Measurements from ENCODE around the gene ZBTB49. TPM values are rescaled to one million over a fixed set of nuclear protein-coding genes. Genes with fewer than 3 reads are reported as not detected.
"Not testable (repeated sequence)": the region's sequence is repeated elsewhere in the genome, so short reads cannot be mapped to it uniquely, and the experiment has no call there.

The ZBTB49 gene
- total RNA-seq, 4 donors from 2014 or later: 2.0 to 6.7 (median 6.3) TPM

DNA sequence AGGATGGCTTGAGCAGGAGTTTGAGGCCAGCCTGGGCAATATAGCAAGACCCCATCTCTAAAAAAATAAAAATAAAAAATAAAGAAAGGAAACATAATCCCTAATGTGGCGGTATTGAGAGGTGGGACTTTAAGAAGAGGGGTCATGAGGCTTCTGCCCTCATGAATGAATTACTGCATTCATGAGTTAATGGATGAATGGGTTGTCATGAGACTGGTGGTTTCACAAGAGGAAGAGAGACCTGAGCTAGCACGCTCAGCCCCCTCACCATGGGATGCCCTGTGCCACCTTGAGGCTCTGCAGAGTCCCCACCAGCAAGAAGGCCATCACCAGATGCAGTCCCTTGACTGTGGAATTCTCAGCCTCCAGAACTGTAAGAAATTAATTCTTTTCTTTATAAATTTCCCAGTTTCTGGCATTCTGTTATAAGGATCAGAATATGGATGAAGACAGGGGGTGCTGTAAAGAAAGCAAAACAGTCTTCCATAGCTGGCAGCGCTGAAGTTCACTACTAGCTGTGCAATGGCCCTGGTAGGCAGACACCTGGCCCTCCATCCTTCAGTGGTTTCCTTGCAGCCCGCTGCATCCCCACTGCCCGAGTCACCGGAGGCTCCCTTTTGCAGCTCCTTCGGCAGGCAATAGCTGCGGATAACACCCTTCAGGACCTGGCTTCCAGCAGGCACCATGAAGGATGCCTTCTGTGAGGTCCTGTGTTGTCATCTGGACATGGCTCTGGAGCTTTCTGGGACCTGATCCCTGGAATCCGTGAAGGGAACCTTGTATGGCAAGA is 52.0 kb downstream of the ZBTB49 start:
- Histone ChIP-seq H3K4me3 (no peak overlapping the region), H3K27ac (no peak overlapping the region), H3K4me1 (no peaks in the 10 kb centered on the region), H3K9me3 (no peaks in the 10 kb centered on the region), H3K27me3 (peaks cover 34% of the 10 kb centered on the region), H3K36me3 (no peaks in the 10 kb centered on the region)
- 80 to 86% methylated on average over 3 to 6 of the region's 9 CpGs for WGBS, 2 donors (ENCODE audit: low coverage in 1 of 2)
- TF ChIP-seq, protein P1, sequence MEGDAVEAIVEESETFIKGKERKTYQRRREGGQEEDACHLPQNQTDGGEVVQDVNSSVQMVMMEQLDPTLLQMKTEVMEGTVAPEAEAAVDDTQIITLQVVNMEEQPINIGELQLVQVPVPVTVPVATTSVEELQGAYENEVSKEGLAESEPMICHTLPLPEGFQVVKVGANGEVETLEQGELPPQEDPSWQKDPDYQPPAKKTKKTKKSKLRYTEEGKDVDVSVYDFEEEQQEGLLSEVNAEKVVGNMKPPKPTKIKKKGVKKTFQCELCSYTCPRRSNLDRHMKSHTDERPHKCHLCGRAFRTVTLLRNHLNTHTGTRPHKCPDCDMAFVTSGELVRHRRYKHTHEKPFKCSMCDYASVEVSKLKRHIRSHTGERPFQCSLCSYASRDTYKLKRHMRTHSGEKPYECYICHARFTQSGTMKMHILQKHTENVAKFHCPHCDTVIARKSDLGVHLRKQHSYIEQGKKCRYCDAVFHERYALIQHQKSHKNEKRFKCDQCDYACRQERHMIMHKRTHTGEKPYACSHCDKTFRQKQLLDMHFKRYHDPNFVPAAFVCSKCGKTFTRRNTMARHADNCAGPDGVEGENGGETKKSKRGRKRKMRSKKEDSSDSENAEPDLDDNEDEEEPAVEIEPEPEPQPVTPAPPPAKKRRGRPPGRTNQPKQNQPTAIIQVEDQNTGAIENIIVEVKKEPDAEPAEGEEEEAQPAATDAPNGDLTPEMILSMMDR (IDR thresholded peaks at IDR 0.05): no peak
- TF ChIP-seq POLR2A (IDR thresholded peaks at IDR 0.05) (no peak), POLR2AphosphoS5 (IDR thresholded peaks at IDR 0.05) (no peak), EP300 (IDR thresholded peaks at IDR 0.05) (no peak)
- ATAC-seq: no peak

- no peaks in the 10 kb centered on the region for H3K36me3 ChIP-seq
- TF ChIP-seq, protein P1 (IDR thresholded peaks at IDR 0.05): no peak
- TF ChIP-seq POLR2A (IDR thresholded peaks at IDR 0.05): no peak
- no peak for TF ChIP-seq EP300 (IDR thresholded peaks at IDR 0.05)
- no peak for TF ChIP-seq POLR2AphosphoS5 (IDR thresholded peaks at IDR 0.05)
- no peaks in the 10 kb centered on the region for H3K9me3 ChIP-seq
- no peaks in the 10 kb centered on the region for H3K4me1 ChIP-seq
- peaks cover 34% of the 10 kb centered on the region for H3K27me3 ChIP-seq
- no peak overlapping the region for H3K27ac ChIP-seq
- ATAC-seq: no peak
- 55 to 69% methylated on average over 2 to 5 of the region's 5 CpGs for WGBS, 2 donors (ENCODE audit: low coverage in 1 of 2)
- no peak overlapping the region for H3K4me3 ChIP-seq
Observed at GRCh38 chr4:4343038-4343437, 53.0 kb downstream of the ZBTB49 start.

- Histone ChIP-seq H3K4me3 (no peak overlapping the region), H3K27ac (no peak overlapping the region), H3K27me3 (peaks cover 26% of the 10 kb centered on the region), H3K4me1 (no peaks in the 10 kb centered on the region), H3K36me3 (no peaks in the 10 kb centered on the region), H3K9me3 (no peaks in the 10 kb centered on the region)
- TF ChIP-seq POLR2AphosphoS5 (IDR thresholded peaks at IDR 0.05) (no peak), POLR2A (IDR thresholded peaks at IDR 0.05) (no peak), EP300 (IDR thresholded peaks at IDR 0.05) (no peak)
- TF ChIP-seq, protein P1 (IDR thresholded peaks at IDR 0.05): no peak
- WGBS, 2 donors (ENCODE audit: low coverage in 1 of 2): 92% methylated on average over 7 of the region's 14 CpGs; no CpG with 5 or more reads in 1 of the 2 donors
- no peak for ATAC-seq
Observed at GRCh38 chr4:4344915-4345527, 55.0 kb downstream of the ZBTB49 start.

GRCh38 chr4:4347585-4347984 is 57.5 kb downstream of the ZBTB49 start:
- H3K4me3 ChIP-seq: no peak overlapping the region
- peaks cover 16% of the 10 kb centered on the region for H3K27me3 ChIP-seq
- no peaks in the 10 kb centered on the region for H3K36me3 ChIP-seq
- no peaks in the 10 kb centered on the region for H3K4me1 ChIP-seq
- WGBS, 2 donors (ENCODE audit: low coverage in 1 of 2): no CpG with 5 or more reads among the region's 1 CpG
- no peaks in the 10 kb centered on the region for H3K9me3 ChIP-seq
- H3K27ac ChIP-seq: no peak overlapping the region
- TF ChIP-seq POLR2AphosphoS5 (IDR thresholded peaks at IDR 0.05): no peak
- TF ChIP-seq POLR2A (IDR thresholded peaks at IDR 0.05): no peak
- TF ChIP-seq EP300 (IDR thresholded peaks at IDR 0.05): no peak
- TF ChIP-seq, protein P1 (IDR thresholded peaks at IDR 0.05): no peak
- no peak for ATAC-seq

DNA sequence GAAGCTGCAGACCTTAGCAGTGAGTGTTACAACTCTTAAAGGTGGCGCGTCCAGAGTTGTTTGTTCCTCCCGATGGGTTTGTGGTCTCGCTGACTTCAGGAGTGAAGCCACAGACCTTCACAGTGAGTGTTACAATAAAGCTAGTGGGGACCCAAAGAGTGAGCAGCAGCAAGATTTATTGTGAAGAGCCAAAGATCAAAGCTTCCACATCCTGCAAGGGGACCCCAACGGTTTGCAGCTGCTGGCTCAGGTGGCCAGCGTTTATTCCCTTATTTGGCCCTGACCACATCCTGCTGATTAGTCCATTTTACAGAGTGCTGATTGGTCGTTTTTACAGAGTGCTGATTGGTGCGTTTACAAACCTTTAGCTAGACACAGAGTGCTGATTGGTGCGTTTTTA is 58.5 kb downstream of the ZBTB49 start:
- not testable (repeated sequence) for ATAC-seq, H3K36me3 ChIP-seq, H3K4me3 ChIP-seq, H3K4me1 ChIP-seq, H3K27ac ChIP-seq, H3K9me3 ChIP-seq
- 55% methylated on average over 5 of the region's 9 CpGs; no CpG with 5 or more reads in 1 of the 2 donors for WGBS, 2 donors (ENCODE audit: low coverage in 1 of 2)
- H3K27me3 ChIP-seq: peaks cover 16% of the 10 kb centered on the region

Data from gastroesophageal sphincter (tissue), 4 donors.